Lung (tissue), 12 donors: ENCODE results near the gene GPR183. TPM values are rescaled to one million over a fixed set of nuclear protein-coding genes. Genes with fewer than 3 reads are reported as not detected.

Experiments used
- ATAC-seq: fragments of 200-7000 bp; cut with Tn5 transposase; one replicate; pipeline ENCODE4 v1.9.1; 2020; ENCODE audit warnings: moderate number of reproducible peaks; ENCODE audit not compliant: insufficient read depth, low FRiP score
- DNase-seq, 3 donors: peaks; one replicate each; pipeline ENCODE4 v3.0.0-alpha.2; 2013 to 2017
- H3K27ac ChIP-seq, 2 donors: one replicate each; pipeline ENCODE4 v1.5.1; 2013; ENCODE audit warnings: mild to moderate bottlenecking in 2 of 2, moderate library complexity in 2 of 2, control low read depth in 1 of 2, inconsistent platforms in 1 of 2, low read depth in 1 of 2, low read length in 1 of 2
- H3K27me3 ChIP-seq, 3 donors: one replicate each; pipeline ENCODE4 v1.5.1; 2013; ENCODE audit warnings: low read length in 2 of 3; ENCODE audit not compliant: control insufficient read depth in 3 of 3, insufficient read depth in 3 of 3
- H3K36me3 ChIP-seq, 4 donors: one replicate each; pipeline ENCODE4 v1.5.1; 2013; ENCODE audit warnings: low read length in 4 of 4, mild to moderate bottlenecking in 1 of 4, moderate library complexity in 1 of 4; ENCODE audit not compliant: control insufficient read depth in 4 of 4, insufficient read depth in 4 of 4
- H3K4me1 ChIP-seq, 5 donors: one replicate each; pipeline ENCODE4 v1.5.1; 2013; ENCODE audit warnings: low read length in 5 of 5, mild to moderate bottlenecking in 2 of 5, moderate library complexity in 1 of 5; ENCODE audit not compliant: control insufficient read depth in 5 of 5, insufficient read depth in 5 of 5
- H3K4me3 ChIP-seq: one replicate; pipeline ENCODE4 v1.5.1; 2013; ENCODE audit warnings: mild to moderate bottlenecking, control low read depth, moderate library complexity
- H3K9ac ChIP-seq, 2 donors: one replicate each; pipeline ENCODE4 v1.5.1; 2013; ENCODE audit warnings: low read length in 2 of 2, control low read depth in 1 of 2; ENCODE audit not compliant: insufficient read depth in 1 of 2
- H3K9me3 ChIP-seq, 4 donors: one replicate each; pipeline ENCODE4 v1.5.1; 2013; ENCODE audit warnings: low read length in 3 of 4, mild to moderate bottlenecking in 1 of 4, moderate library complexity in 1 of 4; ENCODE audit not compliant: control insufficient read depth in 4 of 4, insufficient read depth in 3 of 4
- CTCF ChIP-seq: IDR thresholded peaks from 2 replicates; pipeline ENCODE4 v1.5.1; 2012; ENCODE audit warnings: mild to moderate bottlenecking; ENCODE audit errors: control extremely low read depth, extremely low read depth
- WGBS, 2 donors: extraction: QIAGEN DNeasy Blood & Tissue Kit; methylation state at CpG; one replicate each; pipeline ENCODE4 v1.1.7; 2013; 5-methylcytosine and 5-hydroxymethylcytosine counted together
- polyA plus RNA-seq, 2 donors: library from polyadenylated mRNA; stranded (reverse); fragments of 200-250 nt; gene quantifications; one replicate each; pipeline ENCODE4 v1.2.1, GENCODE V29; 2013
- total RNA-seq, 2 donors: library from RNA; depleted of rRNA in 1 of 2; stranded (reverse); fragments of >200 nt in 1 of 2; gene quantifications; one replicate each; pipeline ENCODE4 v1.2.1, GENCODE V29; 2014 to 2021
- donor health status: control.
- donor health status: control.
- donor health status: Bipolar disorder and iron deficiency.
- donor health status: healthy.
- donor health status: DM: yes; HTN: yes; CAD: no.

Gene GPR183
- total and polyA plus RNA-seq, 4 donors, result 6.3 to 38.3 (median 16.0) TPM

- DNase-seq (no peak), ATAC-seq (no peak)
- H3K9ac ChIP-seq, result no peak overlapping the region
- no peaks in the 10 kb centered on the region for H3K9me3 ChIP-seq
- peaks cover 0 to 6% (median 2%) of the 10 kb centered on the region in 5 donors for H3K4me1 ChIP-seq
- no peaks in the 10 kb centered on the region for H3K27me3 ChIP-seq
- no peak overlapping the region for H3K27ac ChIP-seq
- no peak overlapping the region for H3K4me3 ChIP-seq
- peaks cover 0 to 5% (median 2%) of the 10 kb centered on the region in 4 donors for H3K36me3 ChIP-seq
- whole genome bisulfite sequencing, 2 donors, result 84 to 86% methylated on average over 6 of the region's 6 CpGs
- no peak for TF ChIP-seq CTCF
Measured at GRCh38 chr13:99266827-99267226, 40.4 kb downstream of the GPR183 start.

- Histone ChIP-seq H3K4me1 (peaks cover 0 to 6% (median 0%) of the 10 kb centered on the region in 5 donors), H3K36me3 (peaks cover 0 to 5% (median 2%) of the 10 kb centered on the region in 4 donors), H3K27me3 (no peaks in the 10 kb centered on the region), H3K9me3 (no peaks in the 10 kb centered on the region), H3K27ac (no peak overlapping the region), H3K9ac (no peak overlapping the region), H3K4me3 (no peak overlapping the region)
- ATAC-seq (no peak), DNase-seq (peak in 2 of 3 donors; percentile 50 to 67)
- TF ChIP-seq CTCF, result peak; percentile 57
- WGBS, 2 donors, result 38% methylated on average over 3 of the region's 3 CpGs
Measured at GRCh38 chr13:99265821-99266426, 41.3 kb downstream of the GPR183 start.

- Histone ChIP-seq H3K4me3 (no peak overlapping the region), H3K27me3 (no peaks in the 10 kb centered on the region), H3K9ac (no peak overlapping the region), H3K9me3 (no peaks in the 10 kb centered on the region), H3K27ac (no peak overlapping the region), H3K36me3 (peaks cover 0 to 5% (median 2%) of the 10 kb centered on the region in 4 donors), H3K4me1 (peaks cover 0 to 6% (median 0%) of the 10 kb centered on the region in 5 donors)
- ATAC-seq, result no peak
- no peak for DNase-seq
- 80 to 86% methylated on average over 8 of the region's 8 CpGs for WGBS, 2 donors
- TF ChIP-seq CTCF, result no peak
Measured at GRCh38 chr13:99265162-99265800, 41.9 kb downstream of the GPR183 start.
